OCI-LY7 (cell line): Measurements from ENCODE around the gene MAML3. TPM values are rescaled to one million over a fixed set of nuclear protein-coding genes. Genes with fewer than 3 reads are reported as not detected.

ENCODE experiments used
- BruUV-seq: library from RNA; stranded (reverse); fragments of 400-500 nt; replicated peaks from 2 replicates; lab custom pipeline; 2021; lab: Mats Ljungman, UMichigan
- CTCF ChIA-PET: fragments of 300-600 bp; sonication (Branson Sonifier 250); formaldehyde crosslinking; loops from one replicate; lab custom pipeline; 2022; ENCODE audit warnings: antibody characterized with exemption; ENCODE audit not compliant: unreplicated experiment; lab: Charles Lee
- POLR2A ChIA-PET: fragments of 300-600 bp; sonication (Branson Sonifier 250); formaldehyde crosslinking; loops from one replicate; lab custom pipeline; 2022; ENCODE audit warnings: antibody characterized with exemption; lab: Charles Lee
- DNase-seq: peaks from one replicate; pipeline ENCODE4 v3.0.0-alpha.2; 2015; ENCODE audit warnings: low spot score
- H2AFZ ChIP-seq: fragments of 200-600 bp; sonication (generic), shearing (Covaris generic); 2 replicates; pipeline ENCODE4 v1.6.1; 2014; ENCODE audit warnings: mild to moderate bottlenecking, antibody characterized with exemption, low read length, moderate library complexity
- H3K27ac ChIP-seq: fragments of 200-600 bp; sonication (generic); 2 replicates; pipeline ENCODE4 v1.5.1; 2014; ENCODE audit warnings: mixed run types, low read depth, mild to moderate bottlenecking, moderate library complexity, low read length, inconsistent platforms; ENCODE audit not compliant: poor library complexity, severe bottlenecking
- H3K36me3 ChIP-seq: fragments of 200-600 bp; sonication (generic); 2 replicates; pipeline ENCODE4 v1.6.1; 2014; ENCODE audit warnings: mild to moderate bottlenecking, antibody characterized with exemption, low read length, moderate library complexity, mixed read lengths; ENCODE audit not compliant: insufficient read depth
- H3K4me1 ChIP-seq: fragments of 200-600 bp; sonication (generic); 2 replicates; pipeline ENCODE4 v1.5.1; 2014; ENCODE audit warnings: mild to moderate bottlenecking, low read length; ENCODE audit not compliant: insufficient read depth, poor library complexity, severe bottlenecking
- H3K4me2 ChIP-seq: fragments of 200-600 bp; sonication (generic); 2 replicates; pipeline ENCODE4 v1.6.1; 2014; ENCODE audit warnings: mild to moderate bottlenecking, low read length
- H3K4me3 ChIP-seq: fragments of 200-600 bp; sonication (generic); 2 replicates; pipeline ENCODE4 v1.5.1; 2014; ENCODE audit warnings: mild to moderate bottlenecking, low read depth, low read length; ENCODE audit not compliant: poor library complexity, severe bottlenecking
- H3K79me2 ChIP-seq: fragments of 200-600 bp; sonication (generic); 2 replicates; pipeline ENCODE4 v1.6.1; 2016; ENCODE audit warnings: low read depth, mild to moderate bottlenecking, low read length, moderate library complexity, mixed read lengths; ENCODE audit not compliant: insufficient read depth
- H3K9me2 ChIP-seq: fragments of 200-600 bp; sonication (generic); 2 replicates; pipeline ENCODE4 v1.6.1; 2016; ENCODE audit warnings: mild to moderate bottlenecking, low read length, mixed read lengths; ENCODE audit not compliant: insufficient read depth
- H3K9me3 ChIP-seq: fragments of 200-600 bp; sonication (generic); 2 replicates; pipeline ENCODE4 v1.6.1; 2014; ENCODE audit warnings: mild to moderate bottlenecking, mixed run types, low read length, mixed read lengths
- H4K20me1 ChIP-seq: fragments of 200-600 bp; sonication (generic); 2 replicates; pipeline ENCODE4 v1.6.1; 2014; ENCODE audit warnings: mild to moderate bottlenecking, antibody characterized with exemption, low read length, moderate library complexity, mixed read lengths; ENCODE audit not compliant: insufficient read depth
- EZH2phosphoT487 ChIP-seq: fragments of 200-600 bp; sonication (generic); IDR thresholded peaks from 2 replicates; pipeline ENCODE4 v1.6.1; 2018; ENCODE audit warnings: low read depth, borderline replicate concordance, mild to moderate bottlenecking, mixed run types, antibody characterized with exemption, low read length, moderate library complexity, mixed read lengths
- intact Hi-C: fragments of 100-400 bp; cut with micrococcal nuclease; formaldehyde crosslinking; loops from one replicate; pipeline ENCODE4 v1.10.0; 2022; ENCODE audit not compliant: unreplicated experiment
- total RNA-seq, 2 experiments: library from RNA; depleted of rRNA in 1 of 2; stranded (reverse); fragments of >200 nt in 1 of 2; shearing (Covaris generic) in 1 of 2; gene quantifications; 2 replicates each; pipeline ENCODE4 v1.2.3, GENCODE V29; 2014 to 2022
- TF ChIP-seq, protein P1 (sequence below): fragments of 200-600 bp; sonication (generic); conservative IDR thresholded peaks from 2 replicates; pipeline ENCODE4 v1.5.1; 2014; ENCODE audit warnings: mild to moderate bottlenecking, antibody characterized with exemption, low read length, moderate library complexity, mixed read lengths

MAML3 gene
- total RNA-seq, 2 experiments from 2014 or later, result 0.80 to 1.2 TPM

DNA sequence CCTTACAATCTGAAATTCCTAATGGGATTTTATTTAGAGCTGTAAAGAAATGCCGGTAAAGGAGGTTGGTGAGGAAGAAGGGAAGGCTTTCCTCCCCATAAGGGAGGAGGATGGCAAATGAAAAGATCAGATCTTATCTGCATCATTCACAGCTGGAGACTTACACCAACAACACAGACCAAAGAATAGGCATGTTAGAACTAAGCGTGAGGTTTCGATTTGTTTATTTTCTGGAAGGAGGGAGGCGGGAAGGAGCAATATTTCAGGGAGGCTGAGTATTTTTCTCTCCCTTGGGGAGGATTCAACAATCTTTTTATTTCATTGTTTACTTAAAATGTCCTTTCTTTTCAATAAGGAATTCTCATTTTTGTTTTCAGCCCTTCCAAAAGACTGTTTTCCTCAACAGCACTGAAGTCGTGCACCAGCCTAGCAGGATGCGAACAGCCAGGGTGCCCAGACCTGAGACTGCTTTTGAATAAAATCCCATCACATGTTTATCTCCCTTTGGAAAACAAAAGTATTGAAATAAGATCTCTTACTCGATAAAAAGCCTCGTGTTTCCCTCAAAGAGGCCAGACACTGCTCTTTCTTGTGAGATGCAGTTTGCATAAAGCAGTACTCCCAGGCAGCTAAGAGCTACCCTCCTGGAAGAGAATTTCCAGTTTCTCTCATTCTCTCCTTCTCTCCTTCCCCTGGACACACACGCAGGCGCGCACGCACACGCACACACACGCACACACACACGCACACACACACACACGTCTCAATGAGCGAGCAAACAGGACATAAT, 252.3 kb downstream of the MAML3 start:
- POLR2A ChIA-PET, result interaction anchor here (0.7 kb wide), 1 partner anchor 293 kb away, joined by 3 read pairs; no protein-coding TSS in a partner anchor
- CTCF ChIA-PET, result no interaction called here
- BruUV-seq, result no TSS peak
- intact Hi-C loops, result no loop called here
- H3K9me3 ChIP-seq, result no peaks in the 10 kb centered on the region
- no peak overlapping the region for H3K27ac ChIP-seq
- H3K79me2 ChIP-seq, result no peaks in the 10 kb centered on the region
- TF ChIP-seq, protein P1, sequence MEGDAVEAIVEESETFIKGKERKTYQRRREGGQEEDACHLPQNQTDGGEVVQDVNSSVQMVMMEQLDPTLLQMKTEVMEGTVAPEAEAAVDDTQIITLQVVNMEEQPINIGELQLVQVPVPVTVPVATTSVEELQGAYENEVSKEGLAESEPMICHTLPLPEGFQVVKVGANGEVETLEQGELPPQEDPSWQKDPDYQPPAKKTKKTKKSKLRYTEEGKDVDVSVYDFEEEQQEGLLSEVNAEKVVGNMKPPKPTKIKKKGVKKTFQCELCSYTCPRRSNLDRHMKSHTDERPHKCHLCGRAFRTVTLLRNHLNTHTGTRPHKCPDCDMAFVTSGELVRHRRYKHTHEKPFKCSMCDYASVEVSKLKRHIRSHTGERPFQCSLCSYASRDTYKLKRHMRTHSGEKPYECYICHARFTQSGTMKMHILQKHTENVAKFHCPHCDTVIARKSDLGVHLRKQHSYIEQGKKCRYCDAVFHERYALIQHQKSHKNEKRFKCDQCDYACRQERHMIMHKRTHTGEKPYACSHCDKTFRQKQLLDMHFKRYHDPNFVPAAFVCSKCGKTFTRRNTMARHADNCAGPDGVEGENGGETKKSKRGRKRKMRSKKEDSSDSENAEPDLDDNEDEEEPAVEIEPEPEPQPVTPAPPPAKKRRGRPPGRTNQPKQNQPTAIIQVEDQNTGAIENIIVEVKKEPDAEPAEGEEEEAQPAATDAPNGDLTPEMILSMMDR, result no peak
- TF ChIP-seq EZH2phosphoT487, result no peak
- no peaks in the 10 kb centered on the region for H4K20me1 ChIP-seq
- H3K36me3 ChIP-seq, result no peaks in the 10 kb centered on the region
- no peaks in the 10 kb centered on the region for H3K9me2 ChIP-seq
- no peak overlapping the region for H3K4me2 ChIP-seq
- no peak overlapping the region for H2AFZ ChIP-seq
- no peaks in the 10 kb centered on the region for H3K4me1 ChIP-seq
- H3K4me3 ChIP-seq, result no peak overlapping the region
- no peak for DNase-seq

DNA sequence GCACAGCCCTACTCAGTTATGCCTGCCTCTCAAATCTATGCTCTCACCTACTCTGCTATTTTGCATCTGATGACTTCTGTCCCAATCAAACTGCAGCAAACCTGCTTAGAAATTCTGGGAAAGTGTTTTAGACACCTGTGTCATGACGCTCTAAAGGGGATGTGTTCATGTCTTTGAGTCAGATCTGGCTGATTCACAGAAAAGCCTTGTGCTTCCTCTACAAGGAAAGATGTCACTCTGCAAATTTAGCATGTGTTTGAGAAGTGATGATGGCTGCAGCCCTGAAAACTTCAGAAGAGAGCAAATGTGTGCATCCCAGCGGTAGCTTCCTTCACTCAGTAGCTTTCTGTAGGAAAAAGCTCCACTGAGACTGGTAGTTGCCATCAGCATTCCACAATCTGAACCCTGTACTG, 253.0 kb downstream of the MAML3 start:
- Histone ChIP-seq H2AFZ (no peak overlapping the region), H4K20me1 (no peaks in the 10 kb centered on the region), H3K9me2 (no peaks in the 10 kb centered on the region), H3K36me3 (no peaks in the 10 kb centered on the region), H3K9me3 (no peaks in the 10 kb centered on the region), H3K4me2 (no peak overlapping the region), H3K4me3 (no peak overlapping the region), H3K27ac (no peak overlapping the region), H3K4me1 (no peaks in the 10 kb centered on the region), H3K79me2 (no peaks in the 10 kb centered on the region)
- BruUV-seq, result no TSS peak
- ChIA-PET POLR2A (interaction anchor here (0.5 to 0.7 kb wide), 3 partner anchors 293 to 640 kb away, joined by 3 to 7 read pairs (median 4); no protein-coding TSS in a partner anchor), CTCF (no interaction called here)
- intact Hi-C loops, result no loop called here
- TF ChIP-seq EZH2phosphoT487, result no peak
- TF ChIP-seq, protein P1, result no peak
- DNase-seq, result no peak

GRCh38 chr4:139899346-139899745, 254.6 kb downstream of the MAML3 start:
- CTCF ChIA-PET, result no interaction called here
- H3K4me1 ChIP-seq, result no peaks in the 10 kb centered on the region
- H3K9me3 ChIP-seq, result no peaks in the 10 kb centered on the region
- H3K79me2 ChIP-seq, result no peaks in the 10 kb centered on the region
- TF ChIP-seq, protein P1, result no peak
- TF ChIP-seq EZH2phosphoT487, result no peak
- no peak overlapping the region for H3K27ac ChIP-seq
- POLR2A ChIA-PET, result no interaction called here
- H3K4me3 ChIP-seq, result no peak overlapping the region
- no peaks in the 10 kb centered on the region for H3K36me3 ChIP-seq
- intact Hi-C loops, result no loop called here
- H3K4me2 ChIP-seq, result no peak overlapping the region
- no peaks in the 10 kb centered on the region for H4K20me1 ChIP-seq
- no peak overlapping the region for H2AFZ ChIP-seq
- H3K9me2 ChIP-seq, result no peaks in the 10 kb centered on the region
- no peak for DNase-seq
- no TSS peak for BruUV-seq
